Loucy (cell line): ENCODE measurements around the gene FCGBP.
"Not testable (repeated sequence)": the region's sequence is repeated elsewhere in the genome, so short reads cannot be mapped to it uniquely, and the experiment has no call there.

Source experiments
- H2AFZ ChIP-seq: fragments of 200-600 bp; sonication (generic); 2 replicates; pipeline ENCODE4 v1.6.0; 2016; ENCODE audit warnings: antibody characterized with exemption, mild to moderate bottlenecking, low read length, moderate library complexity
- H3F3A ChIP-seq: fragments of 200-600 bp; 2 replicates; pipeline ENCODE4 v1.6.0; 2016; ENCODE audit warnings: antibody characterized with exemption, low read depth, mild to moderate bottlenecking
- H3K27me3 ChIP-seq: fragments of 200-600 bp; sonication (generic); 2 replicates; pipeline ENCODE4 v1.6.1; 2014; ENCODE audit warnings: low read length, mild to moderate bottlenecking; ENCODE audit not compliant: insufficient read depth, poor library complexity, severe bottlenecking
- H3K36me3 ChIP-seq: fragments of 200-600 bp; sonication (generic); 2 replicates; pipeline ENCODE4 v1.6.1; 2016; ENCODE audit warnings: low read length; ENCODE audit not compliant: insufficient read depth
- H3K4me1 ChIP-seq: fragments of 200-600 bp; sonication (generic); 2 replicates; pipeline ENCODE4 v1.5.1; 2014; ENCODE audit warnings: low read length, mild to moderate bottlenecking; ENCODE audit not compliant: insufficient read depth, poor library complexity, severe bottlenecking
- H3K4me2 ChIP-seq: fragments of 200-600 bp; sonication (generic); 2 replicates; pipeline ENCODE4 v1.6.0; 2014; ENCODE audit warnings: antibody characterized with exemption, low read length, low read depth, mild to moderate bottlenecking; ENCODE audit not compliant: poor library complexity, severe bottlenecking
- H3K4me3 ChIP-seq: fragments of 200-600 bp; sonication (generic); 2 replicates; pipeline ENCODE4 v1.5.1; 2014; ENCODE audit warnings: low read length, mild to moderate bottlenecking, mixed read lengths; ENCODE audit not compliant: poor library complexity, severe bottlenecking
- H3K79me2 ChIP-seq: fragments of 200-600 bp; sonication (generic); 2 replicates; pipeline ENCODE4 v1.6.1; 2014; ENCODE audit warnings: low read length; ENCODE audit not compliant: insufficient read depth
- H3K9ac ChIP-seq: fragments of 200-600 bp; sonication (generic); 2 replicates; pipeline ENCODE4 v1.6.0; 2014; ENCODE audit warnings: mild to moderate bottlenecking, low read depth, low read length, moderate library complexity; ENCODE audit not compliant: poor library complexity, severe bottlenecking
- H3K9me2 ChIP-seq: fragments of 200-600 bp; sonication (generic); replicated peaks from 2 replicates; pipeline ENCODE4 v1.6.1; 2016; ENCODE audit warnings: low read depth, low read length, mixed read lengths
- H3K9me3 ChIP-seq: fragments of 200-600 bp; sonication (generic); 2 replicates; pipeline ENCODE4 v1.6.1; 2014; ENCODE audit warnings: mild to moderate bottlenecking, antibody characterized with exemption, low read length, low read depth; ENCODE audit not compliant: insufficient read depth
- H4K20me1 ChIP-seq: fragments of 200-600 bp; sonication (generic); 2 replicates; pipeline ENCODE4 v1.6.0; 2014; ENCODE audit warnings: antibody characterized with exemption, low read length, mild to moderate bottlenecking; ENCODE audit not compliant: insufficient read depth, poor library complexity, severe bottlenecking
- CTCF ChIP-seq: fragments of 200-600 bp; sonication (generic); conservative IDR thresholded peaks from 2 replicates; pipeline ENCODE4 v1.5.1; 2014; ENCODE audit warnings: mild to moderate bottlenecking, antibody characterized with exemption, low read length
- EZH2phosphoT487 ChIP-seq: fragments of 200-600 bp; IDR thresholded peaks from 2 replicates; pipeline ENCODE4 v1.6.1; 2018; ENCODE audit warnings: antibody characterized with exemption, mild to moderate bottlenecking, moderate library complexity, borderline replicate concordance

Gene FCGBP

GRCh38 chr19:39890755-39891551, 43.5 kb downstream of the FCGBP start:
- Histone ChIP-seq H3K9ac (no peak overlapping the region), H3K36me3 (no peaks in the 10 kb centered on the region), H3K79me2 (no peaks in the 10 kb centered on the region), H3F3A (no peaks in the 10 kb centered on the region), H3K4me3 (no peak overlapping the region), H3K4me2 (no peak overlapping the region), H3K27me3 (no peaks in the 10 kb centered on the region), H2AFZ (no peak overlapping the region), H3K4me1 (no peaks in the 10 kb centered on the region), H3K9me3 (no peaks in the 10 kb centered on the region), H3K9me2 (no peaks in the 10 kb centered on the region), H4K20me1 (no peaks in the 10 kb centered on the region)
- TF ChIP-seq CTCF (no peak), EZH2phosphoT487 (no peak)

GRCh38 chr19:39889872-39890754, 44.3 kb downstream of the FCGBP start:
- not testable (repeated sequence) for H3K4me2 ChIP-seq, H3K4me3 ChIP-seq, H3F3A ChIP-seq, H3K36me3 ChIP-seq, H3K4me1 ChIP-seq, H4K20me1 ChIP-seq, H2AFZ ChIP-seq, H3K9ac ChIP-seq, H3K9me2 ChIP-seq, H3K79me2 ChIP-seq, H3K9me3 ChIP-seq, H3K27me3 ChIP-seq

GRCh38 chr19:39887456-39887951, 46.9 kb downstream of the FCGBP start:
- not testable (repeated sequence) for H3K27me3 ChIP-seq, H3K9me2 ChIP-seq, H3K4me2 ChIP-seq, H3F3A ChIP-seq, H3K9ac ChIP-seq, H3K36me3 ChIP-seq, H4K20me1 ChIP-seq, H3K4me3 ChIP-seq, H3K9me3 ChIP-seq, H2AFZ ChIP-seq, H3K4me1 ChIP-seq, H3K79me2 ChIP-seq

GRCh38 chr19:39885821-39886554, 48.4 kb downstream of the FCGBP start:
- H3K9me3 ChIP-seq, H3K27me3 ChIP-seq, H3K4me1 ChIP-seq, H3K4me3 ChIP-seq, H3K4me2 ChIP-seq, H3K9ac ChIP-seq, H3K9me2 ChIP-seq, H3K36me3 ChIP-seq, H2AFZ ChIP-seq, H3K79me2 ChIP-seq, H4K20me1 ChIP-seq, H3F3A ChIP-seq: not testable (repeated sequence)

GRCh38 chr19:39884721-39885120, 49.7 kb downstream of the FCGBP start:
- not testable (repeated sequence) for H3K79me2 ChIP-seq, H2AFZ ChIP-seq, H3K9ac ChIP-seq, H3K36me3 ChIP-seq, H3F3A ChIP-seq, H3K9me2 ChIP-seq, H4K20me1 ChIP-seq, H3K4me3 ChIP-seq, H3K27me3 ChIP-seq, H3K4me2 ChIP-seq, H3K9me3 ChIP-seq, H3K4me1 ChIP-seq
